AG09319 (cell line): ENCODE results near the gene ANKAR.
A peak's percentile ranks its signal among the peaks of the same experiment; 100 is the strongest.
"Not testable (repeated sequence)": the region's sequence is repeated elsewhere in the genome, so short reads cannot be mapped to it uniquely, and the experiment has no call there.

ENCODE experiments used
- DNase-seq: peaks from one replicate; pipeline ENCODE4 v3.0.0-alpha.2; 2010; ENCODE audit warnings: low read depth; ENCODE audit errors: extremely low read depth
- TF ChIP-seq, protein P1 (sequence below): IDR thresholded peaks from 2 replicates; pipeline ENCODE4 v1.5.1; 2011; ENCODE audit warnings: low read depth, mild to moderate bottlenecking, inconsistent platforms, low read length, moderate library complexity

Gene ANKAR

DNA sequence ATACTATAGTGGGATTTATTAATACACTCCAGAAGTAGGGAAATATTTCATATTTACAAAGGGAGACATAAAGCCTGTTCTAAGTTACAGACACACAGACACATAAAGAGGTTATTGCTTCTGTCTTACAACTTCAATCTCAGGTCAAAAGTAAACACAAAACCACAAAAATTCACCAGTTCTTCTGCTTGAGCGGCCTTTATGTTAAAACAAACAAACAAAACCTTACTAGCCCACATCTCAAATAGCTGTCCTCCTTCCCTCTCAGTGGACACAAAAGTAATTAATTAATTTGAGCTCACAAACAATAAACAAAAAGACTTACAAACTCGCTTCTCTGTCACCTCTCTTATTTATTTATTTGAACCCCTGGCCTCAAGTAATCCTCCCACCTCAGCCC is 14.7 kb upstream of the ANKAR start:
- TF ChIP-seq, protein P1, sequence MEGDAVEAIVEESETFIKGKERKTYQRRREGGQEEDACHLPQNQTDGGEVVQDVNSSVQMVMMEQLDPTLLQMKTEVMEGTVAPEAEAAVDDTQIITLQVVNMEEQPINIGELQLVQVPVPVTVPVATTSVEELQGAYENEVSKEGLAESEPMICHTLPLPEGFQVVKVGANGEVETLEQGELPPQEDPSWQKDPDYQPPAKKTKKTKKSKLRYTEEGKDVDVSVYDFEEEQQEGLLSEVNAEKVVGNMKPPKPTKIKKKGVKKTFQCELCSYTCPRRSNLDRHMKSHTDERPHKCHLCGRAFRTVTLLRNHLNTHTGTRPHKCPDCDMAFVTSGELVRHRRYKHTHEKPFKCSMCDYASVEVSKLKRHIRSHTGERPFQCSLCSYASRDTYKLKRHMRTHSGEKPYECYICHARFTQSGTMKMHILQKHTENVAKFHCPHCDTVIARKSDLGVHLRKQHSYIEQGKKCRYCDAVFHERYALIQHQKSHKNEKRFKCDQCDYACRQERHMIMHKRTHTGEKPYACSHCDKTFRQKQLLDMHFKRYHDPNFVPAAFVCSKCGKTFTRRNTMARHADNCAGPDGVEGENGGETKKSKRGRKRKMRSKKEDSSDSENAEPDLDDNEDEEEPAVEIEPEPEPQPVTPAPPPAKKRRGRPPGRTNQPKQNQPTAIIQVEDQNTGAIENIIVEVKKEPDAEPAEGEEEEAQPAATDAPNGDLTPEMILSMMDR, result no peak
- DNase-seq, result no peak

DNA sequence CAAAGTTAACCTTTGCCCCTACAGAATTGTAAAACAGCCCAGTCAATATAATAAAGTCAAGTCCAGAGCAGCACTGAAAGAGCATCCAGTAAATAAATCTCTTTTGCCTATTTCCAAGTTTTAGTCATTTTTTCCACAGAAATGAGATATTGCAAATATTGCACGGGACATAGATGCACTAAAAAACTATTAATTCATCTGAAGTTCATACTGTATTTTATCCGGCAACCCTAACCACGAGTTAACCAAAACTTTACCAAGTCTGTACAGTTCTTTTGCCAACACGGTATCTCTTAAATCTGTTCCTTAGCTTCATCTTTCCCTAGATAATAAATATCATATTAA is 13.7 kb upstream of the ANKAR start:
- TF ChIP-seq, protein P1, result no peak
- DNase-seq, result no peak

DNA sequence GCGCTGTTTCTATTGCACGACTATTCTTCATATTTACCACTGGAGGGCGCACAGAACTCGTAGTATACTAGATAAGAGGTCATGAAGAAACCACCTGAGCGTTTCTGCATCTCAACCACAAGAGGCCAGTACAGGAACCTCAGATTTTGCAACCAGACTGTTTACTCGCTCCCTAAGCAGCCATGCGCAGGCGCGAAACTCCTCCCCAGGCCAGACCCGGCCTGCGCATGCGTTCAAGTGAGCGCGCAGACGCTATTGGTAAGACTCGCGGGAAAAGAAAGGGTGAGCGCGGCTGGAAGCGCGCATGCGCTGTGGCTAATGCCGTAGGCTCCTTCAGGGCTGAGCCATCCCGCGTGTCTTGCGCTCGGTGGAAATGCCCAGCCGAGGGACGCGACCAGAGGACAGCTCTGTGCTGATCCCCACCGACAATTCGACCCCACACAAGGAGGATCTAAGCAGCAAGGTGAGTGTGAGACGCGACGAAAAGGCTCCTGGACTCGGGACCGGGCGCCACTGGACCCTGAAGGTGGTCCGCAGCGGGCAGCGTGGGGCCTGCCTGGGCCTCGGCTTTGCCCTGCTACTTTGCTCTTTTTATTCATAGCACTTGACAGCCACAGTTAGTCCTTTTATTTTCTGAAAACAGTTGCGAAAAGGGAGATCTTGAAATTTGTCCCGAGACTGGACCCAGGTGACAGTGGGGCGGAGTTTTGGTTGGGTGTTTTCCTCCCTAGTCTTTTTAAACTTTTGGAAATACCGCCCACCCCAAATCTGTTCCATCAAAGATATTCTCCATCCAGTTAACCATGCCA is 13.1 kb upstream of the ANKAR start, which contains the start of gene ASNSD1:
Gene ASNSD1 (plus strand): TSS at position 312 of the 809 bp plus-strand sequence. CDS start 4,674 bp downstream, outside the sequence.
- TF ChIP-seq, protein P1, result peak; percentile 90
- DNase-seq, result peak; percentile 100

DNA sequence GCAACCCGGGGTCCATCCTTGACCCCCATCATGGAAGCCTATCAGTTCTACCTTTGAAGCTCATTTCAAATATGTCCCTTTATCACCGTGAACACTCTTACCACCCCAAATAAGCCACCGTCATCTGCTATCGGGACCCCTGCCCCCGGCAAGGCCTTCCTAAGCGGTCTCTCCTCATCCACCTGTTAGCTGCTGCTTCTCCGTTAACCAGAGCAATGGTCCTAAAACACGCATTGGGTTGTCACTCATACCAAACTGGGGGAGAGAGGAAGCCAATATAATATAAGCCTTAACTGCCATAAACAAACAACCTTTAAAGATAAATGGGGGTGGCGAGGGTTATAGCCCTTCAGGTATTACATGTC is 12.5 kb upstream of the ANKAR start:
- DNase-seq, result no peak
- TF ChIP-seq, protein P1, result no peak

DNA sequence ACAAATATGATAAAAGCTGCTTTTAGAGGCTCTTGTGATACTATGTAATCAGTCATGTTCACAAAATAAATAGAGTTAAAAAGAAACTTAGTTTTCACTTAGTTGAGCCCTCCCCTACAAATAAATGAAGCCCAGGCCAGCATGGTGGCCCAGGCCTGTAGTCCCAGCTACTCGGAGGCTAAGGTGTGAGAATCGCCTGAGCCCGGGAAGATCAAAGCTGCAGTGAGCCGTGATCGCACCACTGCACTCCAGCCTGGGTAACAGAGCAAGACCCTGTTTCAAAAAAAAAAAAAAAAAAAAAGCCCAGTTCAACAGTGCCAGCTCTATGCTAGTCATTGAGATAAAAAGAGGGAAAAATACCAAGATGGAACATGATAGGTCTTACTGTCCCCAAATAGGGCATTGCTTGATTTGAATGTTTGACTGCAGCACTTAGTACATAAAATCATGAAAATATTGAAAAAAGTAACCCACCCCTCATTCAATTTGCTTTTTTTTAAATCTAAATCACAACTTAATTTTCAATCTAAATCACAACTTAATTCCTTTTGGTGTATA is 11.7 kb upstream of the ANKAR start:
- TF ChIP-seq, protein P1, result no peak
- no peak for DNase-seq

DNA sequence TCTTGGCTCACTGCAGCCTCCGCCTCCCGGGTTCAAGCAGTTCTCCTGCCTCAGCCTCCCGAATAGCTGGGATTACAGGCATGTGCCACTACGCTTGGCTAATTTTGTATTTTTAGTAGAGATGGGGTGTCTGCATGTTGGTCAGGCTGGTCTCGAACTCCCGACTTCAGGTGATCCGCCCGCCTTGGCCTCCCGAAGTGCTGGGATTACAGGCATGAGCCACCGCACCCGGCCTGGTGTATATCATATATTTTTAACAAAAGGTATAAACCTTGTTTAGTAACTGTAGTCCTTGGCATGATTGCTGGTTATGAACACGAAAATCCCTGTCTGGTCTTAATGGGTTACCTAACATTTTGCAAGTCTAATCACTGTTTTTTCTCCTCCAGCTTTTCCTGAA is 11.2 kb upstream of the ANKAR start:
- not testable (repeated sequence) for DNase-seq

DNA sequence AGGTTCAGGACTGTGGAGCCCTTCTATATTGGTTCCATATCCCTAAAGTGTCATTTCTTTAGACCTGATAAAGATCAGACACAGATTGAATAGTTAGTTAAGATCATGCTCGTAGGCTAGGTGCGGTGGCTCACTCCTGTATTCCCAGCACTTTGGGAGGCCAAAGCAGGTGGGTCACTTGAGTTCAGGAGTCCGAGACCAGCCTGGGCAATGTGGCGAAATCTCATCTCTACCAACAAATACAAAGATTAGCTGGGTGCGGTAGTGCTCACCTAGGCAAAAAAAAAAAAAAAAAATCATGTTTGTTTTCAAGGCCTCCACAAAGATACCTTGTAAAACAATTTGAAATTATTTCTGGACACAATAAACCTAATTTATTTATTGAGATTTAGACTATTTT is 4.6 kb upstream of the ANKAR start:
- no peak for DNase-seq
- TF ChIP-seq, protein P1, result no peak
